GM18870 (cell line): ENCODE measurements around the gene CIP2A.
A peak's percentile ranks its signal among the peaks of the same experiment; 100 is the strongest.

Experiments
- ATAC-seq: cut with Tn5 transposase; IDR thresholded peaks from one replicate; pipeline ENCODE4 v1.9.1; 2021; ENCODE audit warnings: moderate library complexity; ENCODE audit not compliant: unreplicated experiment

The CIP2A gene

DNA sequence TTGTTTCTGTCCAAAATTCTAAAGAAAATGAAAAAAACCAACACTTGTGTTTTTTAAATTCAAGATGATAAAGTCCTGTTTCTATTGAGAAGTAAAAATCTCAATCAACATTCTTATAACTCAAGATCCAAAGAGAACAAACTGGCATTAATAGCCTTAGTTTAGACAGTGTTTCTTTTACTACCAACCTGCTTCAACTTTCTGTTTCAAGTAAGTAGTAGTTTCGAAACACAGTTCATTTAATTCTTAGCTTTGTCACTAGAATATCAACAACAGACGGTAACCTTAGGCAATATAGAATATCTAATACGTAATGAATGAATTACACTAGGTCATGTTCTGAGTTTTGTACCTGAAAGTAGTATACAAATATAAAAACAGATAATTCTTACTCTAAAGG, 23.7 kb downstream of the CIP2A start:
- no peak for ATAC-seq

DNA sequence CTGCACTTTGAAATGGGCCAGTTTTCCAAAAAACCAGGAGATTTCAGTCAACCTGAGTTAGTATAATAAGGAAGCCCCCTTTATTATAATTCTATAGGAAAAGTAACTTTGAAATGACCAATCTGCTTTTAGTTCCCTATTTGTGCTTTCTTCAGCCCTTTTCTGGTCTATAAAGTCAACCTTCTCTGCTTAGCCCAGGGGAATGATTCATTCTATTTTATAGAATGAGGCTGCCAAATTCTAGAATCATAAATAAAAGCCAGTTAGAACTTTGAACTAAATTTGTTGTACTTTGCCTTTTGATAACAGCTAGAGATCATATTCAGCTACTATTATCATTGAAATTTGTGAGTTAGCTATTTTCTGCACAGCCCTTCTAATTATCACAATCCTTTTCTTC, 24.7 kb downstream of the CIP2A start:
- ATAC-seq = no peak

DNA sequence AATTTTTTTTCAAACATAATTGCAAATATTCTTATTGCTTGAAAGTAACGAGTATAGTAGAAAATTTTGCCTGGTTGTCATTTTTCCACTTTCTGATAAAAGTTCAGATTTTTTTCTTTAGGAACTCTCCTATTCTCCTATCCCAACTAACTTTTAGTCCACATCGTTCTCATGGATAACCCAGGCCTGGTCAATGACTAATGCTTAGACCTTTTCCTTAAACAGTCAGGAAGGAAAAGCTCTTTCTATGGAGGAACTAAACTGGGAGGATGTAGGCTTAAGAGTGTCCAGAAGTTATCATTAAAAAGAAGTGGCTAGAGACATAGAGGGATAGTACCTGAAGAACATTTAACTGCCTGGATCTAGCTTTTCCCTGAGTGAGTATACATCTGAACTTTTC, 26.7 kb downstream of the CIP2A start:
- no peak for ATAC-seq

DNA sequence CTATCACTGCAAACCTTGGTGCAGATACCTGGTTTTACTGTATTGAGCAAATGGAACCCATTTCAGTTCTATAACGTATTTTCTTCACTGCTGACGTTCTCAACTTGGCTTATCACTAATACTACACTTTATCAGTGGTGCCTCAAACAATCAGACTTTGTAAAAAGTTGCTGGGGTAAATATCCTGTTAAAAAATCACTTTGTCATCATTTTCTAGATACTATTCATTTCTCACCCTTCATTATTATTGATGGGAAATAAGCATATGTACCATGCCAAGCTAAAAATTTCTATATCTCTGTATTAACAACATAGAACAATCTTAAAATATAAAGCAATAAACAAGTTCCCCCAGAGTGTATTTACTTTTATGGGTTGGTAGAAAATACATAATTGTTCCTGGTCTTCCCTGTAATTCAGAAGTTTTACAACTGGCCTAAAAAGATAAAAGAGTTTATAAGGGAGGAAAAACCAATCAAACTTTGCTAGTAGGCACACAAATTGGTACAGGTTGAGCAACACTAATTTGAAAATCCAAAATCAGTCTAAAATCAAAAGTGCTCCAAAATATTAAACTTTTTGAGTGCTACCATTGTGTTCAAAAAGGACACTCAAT, 33.2 kb downstream of the CIP2A start:
- ATAC-seq = no peak

DNA sequence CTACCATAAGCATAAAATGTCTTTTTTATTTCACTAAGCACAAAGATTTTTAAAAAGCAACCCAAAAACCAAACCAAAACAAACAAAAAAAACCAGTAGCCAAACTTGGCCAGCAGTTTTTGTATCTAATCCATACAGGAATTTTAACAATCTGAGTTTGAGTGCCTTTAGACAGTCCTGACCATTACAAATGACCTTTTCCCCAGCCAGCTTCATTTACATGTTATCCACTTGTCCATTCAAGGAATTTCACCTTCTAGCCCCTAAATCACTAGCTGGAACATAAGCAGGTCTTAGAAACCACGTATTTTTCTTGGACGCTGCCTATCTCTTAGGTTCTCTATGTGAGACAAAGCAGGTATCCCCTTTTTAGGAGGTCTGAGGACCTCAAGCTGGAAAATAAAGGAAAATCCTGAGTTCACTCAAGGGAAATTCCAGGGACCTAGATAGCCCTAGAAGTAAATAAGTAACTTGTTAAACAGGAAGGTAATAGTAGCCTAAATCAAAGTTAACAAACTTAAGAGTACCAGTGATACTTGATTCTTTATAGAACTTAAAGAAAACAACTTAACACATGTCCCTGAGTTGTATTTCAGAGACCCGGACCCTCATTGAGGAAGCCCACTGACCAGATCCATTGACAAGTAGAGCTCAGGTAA, 34.2 kb downstream of the CIP2A start:
- ATAC-seq = no peak

DNA sequence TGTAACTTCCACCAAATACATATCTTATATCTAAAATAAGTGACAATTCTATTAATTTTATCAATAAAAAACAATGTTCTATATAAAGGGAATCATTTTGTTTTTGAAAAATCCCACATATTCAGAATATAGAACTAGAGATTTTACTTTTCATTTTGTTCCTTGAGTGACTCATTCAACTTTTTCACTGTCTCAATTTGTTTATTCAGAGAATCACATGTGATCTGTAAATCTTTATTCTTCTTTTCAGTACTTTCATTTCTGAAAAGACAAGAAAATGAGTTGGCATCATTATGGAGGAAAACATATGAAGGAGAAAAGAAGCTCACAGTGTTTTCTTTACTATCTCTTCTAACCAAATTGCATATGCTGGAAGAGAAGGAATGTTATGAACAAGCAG, 35.0 kb downstream of the CIP2A start:
- no peak for ATAC-seq

DNA sequence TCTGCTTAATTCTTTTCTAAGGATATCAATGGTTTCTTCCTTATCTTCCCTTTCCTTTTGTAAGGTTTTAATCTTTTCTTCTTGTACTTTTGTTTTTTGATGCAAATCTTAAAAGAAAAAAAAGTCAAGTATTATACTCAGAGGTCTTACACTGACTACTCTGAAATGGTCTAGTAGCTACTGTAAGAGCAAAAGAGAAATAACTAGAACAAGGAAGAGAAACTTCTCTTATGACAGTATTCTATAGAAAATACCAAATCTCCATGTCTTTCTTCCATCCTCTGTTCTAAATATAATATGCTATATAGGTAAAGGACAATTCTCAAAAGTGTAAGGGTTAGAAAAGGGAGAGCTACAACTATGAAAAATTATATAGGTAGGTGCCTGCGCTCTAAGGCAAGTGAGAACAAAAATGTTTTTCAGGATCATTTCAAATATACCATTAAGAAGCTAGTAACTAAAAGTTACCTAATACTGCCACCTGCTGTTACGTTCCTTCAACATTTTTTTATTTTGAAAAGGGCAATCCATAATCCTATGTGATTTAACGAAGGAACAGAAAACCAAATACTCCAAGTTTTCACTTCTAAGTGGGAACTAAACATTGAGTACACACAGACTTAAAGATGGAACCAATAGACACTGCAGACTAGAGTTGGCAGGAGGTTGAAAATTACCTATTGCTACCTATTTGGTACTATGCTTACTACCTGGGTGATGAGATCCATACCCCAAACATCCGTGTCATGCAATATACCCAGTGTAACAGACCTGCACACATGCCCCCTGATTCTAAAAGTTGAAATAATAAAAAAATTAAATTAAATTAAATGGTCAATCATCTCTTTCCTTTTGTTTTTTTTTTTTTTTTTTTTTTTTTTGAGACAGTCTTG, 36.7 kb downstream of the CIP2A start:
- peak; percentile 43 for ATAC-seq

DNA sequence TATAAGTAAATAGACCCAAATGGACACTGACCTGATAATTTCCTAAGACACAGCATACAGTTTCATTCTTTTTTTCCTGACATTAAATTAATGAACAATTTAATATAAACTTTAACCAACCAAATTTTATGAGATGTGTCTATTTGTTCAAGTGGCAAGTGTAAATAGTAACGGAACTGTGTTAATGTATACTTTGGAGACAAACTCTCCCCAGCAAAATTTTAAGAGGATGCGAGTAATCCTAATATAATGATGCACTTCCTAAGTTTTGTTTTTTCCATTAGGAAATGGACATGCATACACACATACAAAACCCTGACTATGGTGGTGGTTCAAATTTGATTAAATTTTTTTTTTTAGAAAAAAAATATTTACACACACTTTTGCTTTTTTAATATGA, 40.4 kb downstream of the CIP2A start:
- ATAC-seq = no peak

DNA sequence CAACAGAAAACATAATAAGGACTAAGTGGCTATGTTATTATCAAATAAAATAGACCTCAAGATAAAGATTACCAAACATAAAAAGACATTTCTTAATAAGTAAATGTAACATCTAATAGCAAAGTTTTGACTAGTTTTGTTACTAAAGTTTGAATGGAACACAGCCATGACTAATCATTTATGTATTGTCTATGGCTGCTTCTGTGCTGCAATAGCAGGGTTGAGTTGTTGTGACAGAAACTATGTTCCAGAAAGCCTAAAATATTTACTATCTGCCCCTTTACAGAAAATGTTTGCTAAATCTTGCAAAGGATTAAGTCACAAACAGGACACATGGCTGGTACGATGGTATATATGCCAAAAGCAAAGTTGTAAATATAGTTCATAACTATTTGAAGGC, 40.9 kb downstream of the CIP2A start:
- no peak for ATAC-seq

DNA sequence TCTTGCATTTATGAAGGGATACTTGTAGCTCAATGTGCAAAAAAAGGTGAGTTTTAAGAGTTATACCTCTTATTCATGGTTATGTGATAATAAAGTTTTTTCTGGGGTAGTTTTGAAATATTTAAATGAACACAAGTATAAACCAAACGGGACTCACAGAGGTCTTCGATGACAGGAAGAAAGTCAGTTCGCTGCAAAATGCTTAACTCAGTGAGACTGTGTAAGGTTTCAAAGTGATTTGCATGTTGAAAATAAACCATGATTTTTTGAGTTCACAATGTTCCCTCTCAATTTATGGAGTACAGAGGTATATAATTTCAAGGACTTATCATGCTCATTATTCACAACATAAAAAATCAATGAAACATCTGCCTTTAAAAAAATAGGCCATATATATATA, 42.5 kb downstream of the CIP2A start:
- ATAC-seq = no peak

DNA sequence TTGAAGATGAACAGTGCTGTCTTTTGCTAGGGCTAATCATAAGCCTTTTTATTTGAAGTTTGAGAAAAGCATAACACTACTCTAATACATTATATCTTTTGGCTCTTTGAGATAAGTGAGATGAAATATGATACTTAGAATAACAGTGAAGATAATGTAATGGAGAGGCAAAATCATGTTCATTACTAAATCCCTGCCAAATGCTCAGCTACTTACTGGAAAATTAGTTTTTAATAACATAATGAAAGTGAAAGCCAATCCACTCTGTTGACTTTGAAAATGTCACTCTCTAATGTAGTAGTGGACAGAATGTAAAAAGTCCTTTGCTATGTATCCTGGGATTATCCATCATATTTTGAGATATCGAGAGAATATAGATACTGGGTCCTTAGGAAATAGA, 43.0 kb downstream of the CIP2A start:
- ATAC-seq = no peak

DNA sequence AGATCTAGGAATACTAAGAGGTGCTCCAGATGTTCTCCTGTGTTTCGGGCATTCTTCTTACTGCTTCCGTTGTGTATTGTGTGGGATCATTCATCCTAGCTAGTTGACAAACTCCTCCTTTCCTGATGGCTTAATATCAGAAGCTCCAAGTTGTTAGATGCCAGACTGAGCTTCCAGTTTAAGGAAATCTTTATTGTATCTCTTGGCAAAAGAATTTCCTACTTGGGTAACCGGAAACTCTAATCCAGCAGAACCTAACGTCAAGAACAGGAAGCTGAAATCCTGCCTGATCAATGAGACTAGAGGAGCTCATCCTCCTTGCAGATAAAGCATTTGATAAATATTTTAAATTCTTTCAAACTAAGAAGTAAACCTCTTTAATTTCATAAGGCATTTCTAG, 51.2 kb downstream of the CIP2A start:
- ATAC-seq = no peak

DNA sequence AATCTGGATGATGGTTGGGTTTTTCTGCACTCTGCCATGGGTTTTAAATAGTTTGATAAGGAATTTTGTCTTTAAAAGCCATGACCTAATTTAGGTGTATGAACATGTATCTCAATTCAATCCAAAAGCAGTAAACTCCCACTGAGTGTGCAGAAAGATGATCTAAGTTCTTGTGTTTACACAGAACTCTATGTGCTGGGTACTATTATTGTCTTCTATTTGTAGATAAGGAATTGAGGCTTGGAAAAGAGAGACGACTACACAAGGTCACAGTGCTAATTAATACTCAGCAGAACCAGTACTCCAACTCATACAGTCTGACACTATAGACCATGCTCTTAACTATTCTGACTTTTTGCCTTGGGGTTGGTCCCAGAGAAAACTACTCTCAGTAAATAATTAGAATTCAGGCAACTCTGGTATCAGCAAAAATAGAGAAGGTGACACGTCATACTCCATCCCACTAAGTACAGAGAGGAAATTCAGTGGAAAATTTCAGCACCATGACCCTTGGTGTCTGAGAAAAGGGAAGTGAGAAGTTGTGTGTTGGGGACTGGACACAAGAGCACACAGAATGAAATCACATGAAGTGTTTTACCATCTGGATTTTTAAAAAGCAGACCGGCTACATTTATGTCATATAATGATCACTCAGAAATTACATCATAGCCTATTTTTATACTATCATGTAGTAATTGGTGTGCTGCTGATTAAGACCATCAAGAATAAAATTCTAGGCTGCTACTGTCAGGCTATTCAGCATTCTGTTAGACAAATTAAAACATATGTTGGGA, 60.6 kb downstream of the CIP2A start:
- peak; percentile 98 for ATAC-seq

DNA sequence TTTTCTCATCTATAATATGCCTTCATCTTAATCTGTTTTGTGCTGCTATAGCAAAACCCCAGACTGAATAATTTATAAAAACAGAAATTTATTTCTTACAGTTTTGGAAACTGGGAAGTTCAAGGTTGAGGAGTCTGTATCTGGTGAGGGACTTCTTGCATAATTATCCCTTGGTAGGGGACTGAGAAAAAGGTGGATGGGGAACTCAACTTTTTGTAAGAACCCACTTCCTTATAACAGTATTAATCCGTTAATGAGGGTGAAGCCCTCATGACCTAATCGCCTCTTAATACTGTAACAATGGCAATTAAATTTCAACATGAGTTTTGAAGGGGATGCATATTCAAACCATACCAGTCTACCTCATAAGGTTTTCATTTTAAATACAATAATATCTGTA, 61.4 kb downstream of the CIP2A start:
- ATAC-seq = no peak

DNA sequence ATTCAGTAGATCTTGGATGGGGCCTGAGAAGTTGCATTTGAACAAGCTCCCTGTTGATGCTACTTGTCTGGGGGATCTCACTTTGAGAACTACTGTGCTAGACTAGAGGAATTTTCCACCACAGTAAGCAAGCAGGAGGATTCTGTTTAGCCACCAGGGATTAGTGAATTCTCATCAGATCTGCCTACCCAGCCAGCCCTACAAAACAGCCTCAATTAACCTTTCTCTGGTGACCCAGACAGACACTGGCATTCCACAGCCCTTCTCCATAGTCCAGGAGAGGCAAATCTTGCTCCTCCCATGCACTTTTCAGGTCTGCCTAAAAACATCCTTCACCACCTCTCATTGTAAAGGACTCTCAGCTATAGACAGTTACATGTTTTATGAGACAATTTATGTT, 62.1 kb downstream of the CIP2A start:
- ATAC-seq = no peak

DNA sequence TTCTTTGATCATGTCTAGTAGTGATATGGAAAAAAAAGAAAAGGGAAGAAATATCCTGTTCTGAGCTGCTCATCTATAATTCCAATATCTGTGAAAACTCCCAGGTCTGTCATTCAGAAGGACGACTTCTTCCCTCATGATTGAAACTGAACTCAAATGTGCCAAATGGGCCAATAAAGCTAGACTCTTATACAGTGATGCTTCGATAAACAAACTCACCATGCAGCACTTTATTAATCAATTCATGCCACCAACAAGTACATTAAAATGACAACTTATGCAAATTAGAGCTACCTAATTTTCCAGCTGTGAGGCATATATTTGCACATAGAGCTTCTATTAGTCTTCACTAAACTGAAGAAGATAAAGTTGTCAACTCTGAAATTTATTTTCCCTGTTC, 63.3 kb downstream of the CIP2A start:
- no peak for ATAC-seq

DNA sequence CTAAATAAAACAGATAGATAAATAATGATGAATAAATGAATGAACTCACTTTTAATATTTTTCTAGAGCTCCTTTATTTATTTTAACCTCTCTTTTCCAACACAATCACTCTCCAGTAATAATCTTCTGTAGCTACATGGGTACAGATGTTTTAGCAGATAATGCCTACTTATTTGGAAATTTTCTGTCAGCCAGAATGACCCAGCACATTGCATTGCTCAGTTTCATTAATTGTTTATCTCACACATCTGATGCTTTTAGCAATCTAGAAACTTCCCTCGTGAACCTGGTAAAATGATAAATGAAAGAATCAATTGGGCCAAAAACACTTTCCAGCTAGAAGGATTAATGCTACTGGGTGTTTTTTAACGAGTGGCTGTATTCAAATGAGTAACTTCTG, 64.0 kb downstream of the CIP2A start:
- no peak for ATAC-seq

DNA sequence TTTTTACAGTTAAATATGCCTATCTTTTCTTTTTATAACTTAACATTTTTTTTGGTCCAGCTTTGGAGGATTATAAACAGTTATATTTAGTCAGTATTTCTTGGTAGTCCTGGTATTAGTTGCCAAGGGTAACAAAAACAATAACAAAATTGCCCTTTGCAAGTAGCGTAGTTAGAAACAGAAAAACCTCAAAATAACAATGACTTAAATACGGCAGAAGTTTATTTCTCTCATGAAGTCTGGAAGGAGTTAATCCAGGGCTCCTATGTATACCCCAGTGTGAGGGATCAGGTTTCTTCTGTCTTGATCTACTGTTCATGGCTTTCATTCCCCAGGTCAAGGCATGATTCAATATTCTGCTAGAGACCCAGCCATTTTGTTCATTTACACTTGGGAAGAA, 64.7 kb downstream of the CIP2A start:
- no peak for ATAC-seq

DNA sequence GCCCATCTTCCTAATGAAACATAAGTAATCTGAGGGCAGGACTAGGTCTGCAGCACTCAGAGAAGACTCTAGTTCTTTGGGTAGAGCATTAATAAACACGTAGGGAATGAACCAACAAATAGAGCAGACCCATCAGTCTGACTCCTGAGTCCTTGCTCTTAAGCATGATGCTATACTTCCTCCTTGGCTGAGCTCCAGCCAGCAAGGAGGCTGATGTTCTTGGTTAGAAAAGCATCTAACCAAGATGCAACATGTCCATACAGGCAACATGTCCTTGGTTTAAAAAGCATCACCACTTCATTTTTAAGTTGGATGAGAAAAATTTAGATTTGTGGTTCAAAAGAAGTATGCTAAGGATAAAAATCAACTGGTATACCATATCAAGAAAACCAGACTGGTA, 70.3 kb downstream of the CIP2A start:
- no peak for ATAC-seq

DNA sequence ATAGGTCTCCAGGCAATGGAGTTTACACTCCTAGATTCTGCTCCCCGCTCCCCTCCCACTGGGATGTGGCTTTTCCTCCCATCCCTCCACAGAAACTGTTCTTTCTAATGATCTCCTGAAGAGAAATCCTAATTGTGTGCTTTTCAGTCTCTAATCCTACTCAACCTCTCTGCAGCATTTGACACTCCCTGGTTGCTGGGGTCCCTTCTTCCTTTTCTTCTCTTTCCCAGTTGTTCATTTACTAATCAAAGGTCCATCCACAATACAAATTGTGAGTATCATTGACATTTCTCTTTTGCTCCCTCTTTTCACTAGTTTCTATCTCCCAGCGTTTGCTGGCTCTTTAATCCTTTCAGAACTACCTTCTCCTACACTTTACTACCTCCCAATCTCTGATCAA, 72.4 kb downstream of the CIP2A start:
- ATAC-seq = no peak

DNA sequence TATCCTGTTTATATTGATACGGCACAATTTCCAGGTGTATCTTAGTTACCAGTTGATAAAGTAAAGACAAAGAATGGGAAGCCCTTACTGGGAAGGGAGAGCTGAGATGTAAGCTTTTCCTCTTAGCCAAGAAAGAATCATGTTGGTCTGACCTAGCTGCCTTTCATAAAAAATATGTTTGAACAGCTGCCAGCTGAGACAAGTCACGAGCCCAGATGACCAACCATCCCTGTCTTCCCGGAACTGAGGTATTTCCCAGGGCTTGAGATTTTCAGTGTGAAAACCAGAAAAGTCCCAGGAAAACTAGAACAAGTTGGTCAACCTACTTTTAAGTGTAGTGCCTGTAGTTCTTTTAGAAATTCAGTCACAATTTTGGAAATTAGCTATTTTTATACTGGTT, 75.3 kb downstream of the CIP2A start:
- no peak for ATAC-seq
